Heart right ventricle (tissue), 16 donors: ENCODE measurements around the gene EIF2B2. TPM values are rescaled to one million over a fixed set of nuclear protein-coding genes. Genes with fewer than 3 reads are reported as not detected.

Experiments used
- ATAC-seq, 8 donors: fragments of 200-7000 bp; cut with Tn5 transposase; one replicate each; pipeline ENCODE4 v1.9.1; 2020; ENCODE audit warnings: mild to moderate bottlenecking in 8 of 8, moderate library complexity in 8 of 8, moderate number of reproducible peaks in 1 of 8
- DNase-seq, 2 donors: peaks; one replicate each; pipeline ENCODE4 v3.0.0-alpha.2; 2020
- H3K27ac ChIP-seq, 10 donors: fragments of 200-600 bp; sonication (generic) in 2 of 10; one replicate each; pipeline versions ENCODE4 v1.5.0 to v1.8.0; 2020 to 2022; ENCODE audit warnings: mild to moderate bottlenecking in 3 of 10
- H3K27me3 ChIP-seq, 7 donors: fragments of 200-600 bp; one replicate each; pipeline ENCODE4 v1.8.0; 2021 to 2022; ENCODE audit warnings: mild to moderate bottlenecking in 2 of 7
- H3K36me3 ChIP-seq, 9 donors: fragments of 200-600 bp; sonication (generic) in 1 of 9; one replicate each; pipeline versions ENCODE4 v1.5.0 to v1.8.0; 2020 to 2022; ENCODE audit warnings: mild to moderate bottlenecking in 2 of 9
- H3K4me1 ChIP-seq, 9 donors: fragments of 200-600 bp; sonication (generic) in 1 of 9; one replicate each; pipeline versions ENCODE4 v1.5.0 to v1.8.0; 2020 to 2022; ENCODE audit warnings: mild to moderate bottlenecking in 4 of 9
- H3K4me3 ChIP-seq, 10 donors: fragments of 200-600 bp; sonication (generic) in 2 of 10; one replicate each; pipeline versions ENCODE4 v1.5.0 to v1.8.0; 2020 to 2022; ENCODE audit warnings: mild to moderate bottlenecking in 7 of 10, moderate library complexity in 2 of 10
- H3K9me3 ChIP-seq, 11 donors: fragments of 200-600 bp in 10 of 11; sonication (generic) in 2 of 11; one replicate each; pipeline versions ENCODE4 v1.5.0 to v1.8.0; 2013 to 2022; ENCODE audit warnings: mild to moderate bottlenecking in 2 of 11, control low read depth in 1 of 11, moderate library complexity in 1 of 11
- WGBS, 2 donors: extraction: QIAGEN DNeasy Blood & Tissue Kit; methylation state at CpG; one replicate each; pipeline ENCODE4 v1.1.7; 2013; ENCODE audit warnings: inconsistent platforms in 1 of 2; 5-methylcytosine and 5-hydroxymethylcytosine counted together
- intact Hi-C, 10 donors: fragments of 100-400 bp; cut with DNase I; formaldehyde crosslinking; loops; one replicate each; pipeline versions ENCODE4 v1.11.1 to v1.14.2; 2022
- polyA plus RNA-seq, 2 donors: library from polyadenylated mRNA; stranded (reverse); fragments of 200-250 nt; gene quantifications; one replicate each; pipeline ENCODE4 v1.2.3, GENCODE V29; 2013
- total RNA-seq, 10 donors: library from RNA; stranded (reverse); fragmentation: NEBNext Ultra II Directional in 3 of 10; extraction: Animal tissue kit (Norgen Biotek cat#: 25700) in 3 of 10; gene quantifications; one replicate each; pipeline versions ENCODE4 v1.2.1 to v1.2.4, GENCODE V29; 2021 to 2023
- TF ChIP-seq, protein P1 (sequence below), 9 donors: fragments of 200-600 bp; sonication (generic) in 2 of 9; IDR thresholded peaks; one replicate each; pipeline versions ENCODE4 v1.5.0 to v1.8.0; 2021 to 2022; ENCODE audit warnings: antibody characterized with exemption in 9 of 9, mild to moderate bottlenecking in 5 of 9, moderate library complexity in 1 of 9
- donor health status: Arrhythmogenic right ventricular cardiomyopathy.
- donor health status: ischemic (EF 13 %, LVEDD 7.1; RV severe dilation, severe dysfunction).
- donor health status: healthy with polysubstance abuse.
- donor health status: DM: no; HTN: yes; CAD: no.
- donor health status: DM: no; HTN: no; CAD: no.
- donor health status: ischemic (EF 25% LVEDD 6.9; RV normal size, moderate dysfunction).
- donor health status: ischemic (EF 25% LVEDD 5.7; RV mildly dilated, moderate dysfunction).
- donor health status: healthy.
- donor health status: DM: yes; HTN: yes; CAD: no.
- donor health status: Ischemic cardiomyopathy.
- donor health status: ischemic (EF 35%, LVEDD 5.7; RV mildly dilated, moderate dysfunction).
- donor health status: nonischemic (EF 11% LVEDD 7.7; RV severe dilation, severe dysfunction).
- donor health status: DM: yes; HTN: yes; CAD: no.
- donor health status: PGD.
- donor health status: ischemic (EF 29% LVEDD 5.4; RV normal size, mild dysfunction).
- donor health status: nonischemic (EF 23%, LVEDD 6.1; RV moderate dilation, normal function).

Gene EIF2B2
- total and polyA plus RNA-seq, 12 donors, result 14.3 to 60.4 (median 31.5) TPM

DNA sequence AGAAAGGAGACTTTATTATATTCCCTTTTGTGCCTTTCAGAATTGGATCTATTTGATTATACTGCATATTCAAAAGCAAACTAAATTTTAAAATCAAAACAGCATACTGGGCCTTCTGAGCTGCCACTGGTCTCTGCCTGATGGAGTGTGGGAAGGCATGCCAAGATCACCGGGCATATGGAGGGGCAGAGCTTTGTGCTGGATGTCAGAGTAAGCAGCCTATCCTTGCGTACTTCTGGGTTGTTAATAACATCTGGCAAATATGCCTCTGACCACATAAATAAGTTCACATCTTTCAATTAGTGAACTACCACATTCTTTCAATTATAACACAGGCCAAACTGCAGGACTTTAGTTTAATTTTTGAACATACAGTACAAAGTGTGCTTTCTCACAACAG lies 30.2 kb downstream of the EIF2B2 start:
- no peak overlapping the region for H3K27ac ChIP-seq
- intact Hi-C loops, result no loop called here
- peaks cover 0 to 98% (median 57%) of the 10 kb centered on the region in 9 donors for H3K36me3 ChIP-seq
- DNase-seq, result no peak
- H3K4me3 ChIP-seq, result no peak overlapping the region
- TF ChIP-seq, protein P1, sequence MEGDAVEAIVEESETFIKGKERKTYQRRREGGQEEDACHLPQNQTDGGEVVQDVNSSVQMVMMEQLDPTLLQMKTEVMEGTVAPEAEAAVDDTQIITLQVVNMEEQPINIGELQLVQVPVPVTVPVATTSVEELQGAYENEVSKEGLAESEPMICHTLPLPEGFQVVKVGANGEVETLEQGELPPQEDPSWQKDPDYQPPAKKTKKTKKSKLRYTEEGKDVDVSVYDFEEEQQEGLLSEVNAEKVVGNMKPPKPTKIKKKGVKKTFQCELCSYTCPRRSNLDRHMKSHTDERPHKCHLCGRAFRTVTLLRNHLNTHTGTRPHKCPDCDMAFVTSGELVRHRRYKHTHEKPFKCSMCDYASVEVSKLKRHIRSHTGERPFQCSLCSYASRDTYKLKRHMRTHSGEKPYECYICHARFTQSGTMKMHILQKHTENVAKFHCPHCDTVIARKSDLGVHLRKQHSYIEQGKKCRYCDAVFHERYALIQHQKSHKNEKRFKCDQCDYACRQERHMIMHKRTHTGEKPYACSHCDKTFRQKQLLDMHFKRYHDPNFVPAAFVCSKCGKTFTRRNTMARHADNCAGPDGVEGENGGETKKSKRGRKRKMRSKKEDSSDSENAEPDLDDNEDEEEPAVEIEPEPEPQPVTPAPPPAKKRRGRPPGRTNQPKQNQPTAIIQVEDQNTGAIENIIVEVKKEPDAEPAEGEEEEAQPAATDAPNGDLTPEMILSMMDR (IDR thresholded peaks at IDR 0.05), result no peak
- no peaks in the 10 kb centered on the region for H3K4me1 ChIP-seq
- H3K9me3 ChIP-seq, result no peaks in the 10 kb centered on the region
- no peaks in the 10 kb centered on the region for H3K27me3 ChIP-seq
- WGBS, 2 donors, result 96 to 100% methylated on average over 2 of the region's 2 CpGs
- no peak for ATAC-seq

GRCh38 chr14:75040507-75040906 lies 37.8 kb downstream of the EIF2B2 start:
- no peak for DNase-seq
- TF ChIP-seq, protein P1 (IDR thresholded peaks at IDR 0.05), result no peak
- Histone ChIP-seq H3K4me1 (peaks cover 0 to 25% (median 15%) of the 10 kb centered on the region in 9 donors), H3K4me3 (no peak overlapping the region), H3K27me3 (no peaks in the 10 kb centered on the region), H3K27ac (no peak overlapping the region), H3K9me3 (no peaks in the 10 kb centered on the region), H3K36me3 (peaks cover 0 to 89% (median 13%) of the 10 kb centered on the region in 9 donors)
- intact Hi-C loops, result no loop called here
- WGBS, 2 donors, result 75 to 78% methylated on average over 1 of the region's 1 CpG
- no peak for ATAC-seq

DNA sequence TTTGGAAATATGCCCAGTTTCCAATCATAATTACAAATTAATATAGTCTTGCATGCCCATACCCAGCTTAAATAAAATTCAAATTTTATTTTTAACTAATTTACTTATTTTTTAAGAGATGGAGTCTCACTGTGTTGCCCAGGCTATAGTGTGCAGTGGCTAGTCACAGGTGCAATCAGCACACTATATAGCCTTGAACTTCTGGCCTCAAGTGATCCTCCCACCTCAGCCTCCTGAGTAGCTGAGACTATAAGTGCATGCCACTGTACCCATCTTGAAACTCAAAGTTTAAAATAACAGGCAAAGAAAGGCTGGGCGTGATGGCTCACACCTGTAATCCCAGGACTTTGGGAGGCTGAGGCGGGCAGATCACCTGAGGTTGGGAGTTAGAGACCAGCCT lies 38.2 kb downstream of the EIF2B2 start:
- Histone ChIP-seq H3K4me1 (peaks cover 0 to 30% (median 18%) of the 10 kb centered on the region in 9 donors), H3K27ac (no peak overlapping the region), H3K27me3 (no peaks in the 10 kb centered on the region), H3K4me3 (no peak overlapping the region), H3K36me3 (peaks cover 0 to 85% (median 9%) of the 10 kb centered on the region in 9 donors), H3K9me3 (no peaks in the 10 kb centered on the region)
- no peak for ATAC-seq
- WGBS, 2 donors, result 96 to 100% methylated on average over 2 of the region's 2 CpGs
- no peak for DNase-seq
- TF ChIP-seq, protein P1 (IDR thresholded peaks at IDR 0.05), result no peak
- intact Hi-C loops, result no loop called here

DNA sequence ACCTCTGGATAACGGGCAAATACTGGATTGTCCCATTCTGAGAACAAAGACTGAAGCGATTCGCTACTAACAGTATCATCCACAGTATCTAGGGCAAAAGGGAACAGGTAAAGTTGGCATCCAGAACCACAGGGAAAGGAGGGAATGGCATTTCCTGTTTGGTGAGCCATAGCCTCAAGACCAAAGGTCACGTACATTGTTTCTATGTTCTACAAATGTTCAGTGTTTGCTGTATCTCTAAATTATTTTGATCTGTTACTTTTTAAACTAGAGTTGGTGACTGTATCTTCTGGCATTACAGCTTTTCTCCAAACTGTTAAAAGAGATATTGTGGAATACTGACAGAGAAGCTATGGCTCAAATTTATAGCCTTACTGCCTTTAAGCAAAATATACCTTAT lies 38.9 kb downstream of the EIF2B2 start:
- H3K36me3 ChIP-seq, result peaks cover 0 to 78% (median 9%) of the 10 kb centered on the region in 9 donors
- no peak for ATAC-seq

More for the DNA sequence above, 38.9 kb downstream of the EIF2B2 start:
- H3K9me3 ChIP-seq, result no peaks in the 10 kb centered on the region
- H3K4me1 ChIP-seq, result peaks cover 0 to 37% (median 19%) of the 10 kb centered on the region in 9 donors
- DNase-seq, result no peak
- no peak overlapping the region for H3K4me3 ChIP-seq
- no peaks in the 10 kb centered on the region for H3K27me3 ChIP-seq
- intact Hi-C loops, result no loop called here
- WGBS, 2 donors, result 92 to 93% methylated on average over 4 of the region's 4 CpGs
- H3K27ac ChIP-seq, result no peak overlapping the region
- TF ChIP-seq, protein P1 (IDR thresholded peaks at IDR 0.05), result no peak
